Loucy (cell line): ENCODE results near the gene RANBP17.

Experiments used
- EZH2phosphoT487 ChIP-seq: fragments of 200-600 bp; IDR thresholded peaks from 2 replicates; pipeline ENCODE4 v1.6.1; 2018; ENCODE audit warnings: antibody characterized with exemption, mild to moderate bottlenecking, moderate library complexity, borderline replicate concordance
- TF ChIP-seq, protein P1 (sequence below): fragments of 200-600 bp; sonication (generic); conservative IDR thresholded peaks from 2 replicates; pipeline ENCODE4 v1.5.1; 2014; ENCODE audit warnings: mild to moderate bottlenecking, antibody characterized with exemption, low read length

DNA sequence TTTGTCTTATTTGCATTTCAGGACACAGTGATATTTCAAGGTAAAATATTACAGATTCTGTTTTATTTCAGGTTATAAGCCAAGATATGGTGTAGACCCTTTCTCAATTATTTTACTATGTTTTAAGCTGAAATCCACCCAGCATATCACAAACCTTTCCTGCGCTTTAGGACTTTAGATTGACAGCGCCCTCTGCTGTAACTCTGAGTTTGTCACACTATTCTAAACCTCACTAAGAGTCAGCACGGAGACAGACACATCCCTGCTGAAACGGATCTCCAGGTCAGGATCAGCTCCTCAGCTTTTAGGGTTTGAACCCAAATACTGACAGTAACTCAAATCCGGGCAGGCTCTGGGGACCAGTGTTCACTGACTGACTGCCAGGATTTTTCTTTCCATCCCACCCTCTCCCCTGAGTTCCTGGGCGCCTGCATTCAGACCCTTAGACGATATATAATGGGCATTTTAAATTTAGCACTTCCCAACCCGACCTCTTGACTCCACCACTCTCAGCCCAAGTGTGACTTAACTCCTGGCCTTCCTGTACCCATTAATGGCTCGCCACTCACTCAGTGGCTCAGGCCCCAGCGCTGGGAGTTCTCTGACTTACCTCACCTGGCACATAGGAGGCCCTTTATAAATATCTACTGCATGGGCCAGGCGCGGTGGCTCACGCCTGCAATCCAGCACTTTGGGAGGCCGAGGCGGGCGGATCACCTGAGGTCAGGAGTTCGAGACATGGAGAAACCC, 480.7 kb downstream of the RANBP17 start:
- TF ChIP-seq, protein P1, sequence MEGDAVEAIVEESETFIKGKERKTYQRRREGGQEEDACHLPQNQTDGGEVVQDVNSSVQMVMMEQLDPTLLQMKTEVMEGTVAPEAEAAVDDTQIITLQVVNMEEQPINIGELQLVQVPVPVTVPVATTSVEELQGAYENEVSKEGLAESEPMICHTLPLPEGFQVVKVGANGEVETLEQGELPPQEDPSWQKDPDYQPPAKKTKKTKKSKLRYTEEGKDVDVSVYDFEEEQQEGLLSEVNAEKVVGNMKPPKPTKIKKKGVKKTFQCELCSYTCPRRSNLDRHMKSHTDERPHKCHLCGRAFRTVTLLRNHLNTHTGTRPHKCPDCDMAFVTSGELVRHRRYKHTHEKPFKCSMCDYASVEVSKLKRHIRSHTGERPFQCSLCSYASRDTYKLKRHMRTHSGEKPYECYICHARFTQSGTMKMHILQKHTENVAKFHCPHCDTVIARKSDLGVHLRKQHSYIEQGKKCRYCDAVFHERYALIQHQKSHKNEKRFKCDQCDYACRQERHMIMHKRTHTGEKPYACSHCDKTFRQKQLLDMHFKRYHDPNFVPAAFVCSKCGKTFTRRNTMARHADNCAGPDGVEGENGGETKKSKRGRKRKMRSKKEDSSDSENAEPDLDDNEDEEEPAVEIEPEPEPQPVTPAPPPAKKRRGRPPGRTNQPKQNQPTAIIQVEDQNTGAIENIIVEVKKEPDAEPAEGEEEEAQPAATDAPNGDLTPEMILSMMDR, result peak; percentile 64
- no peak for TF ChIP-seq EZH2phosphoT487
